ENCODE measurements around the gene SLC8A1.
"Not testable (repeated sequence)": the region's sequence is repeated elsewhere in the genome, so short reads cannot be mapped to it uniquely, and the experiment has no call there.

SLC8A1 gene

GRCh38 chr2:40085786-40086185, 366.1 kb downstream of the SLC8A1 start:
- Histone ChIP-seq H3K79me2 (ENCODE audit: insufficient read depth, low read length) (no peaks in the 10 kb centered on the region), H3K4me1 (ENCODE audit: insufficient read depth, low read length, poor library complexity, severe bottlenecking) (no peaks in the 10 kb centered on the region), H3K4me2 (ENCODE audit: low read depth, low read length, poor library complexity, severe bottlenecking) (no peak overlapping the region)

GRCh38 chr2:40073336-40073735, 378.6 kb downstream of the SLC8A1 start:
- H3K27me3 ChIP-seq (ENCODE audit: insufficient read depth, low read length, poor library complexity, severe bottlenecking); H4K20me1 ChIP-seq (ENCODE audit: insufficient read depth, low read length, poor library complexity, severe bottlenecking); H3K9ac ChIP-seq (ENCODE audit: low read depth, low read length, poor library complexity, severe bottlenecking); H3F3A ChIP-seq (ENCODE audit: low read depth); H3K4me3 ChIP-seq (ENCODE audit: low read length, poor library complexity, severe bottlenecking); H3K9me2 ChIP-seq (replicated peaks; ENCODE audit: low read depth, low read length); H3K4me1 ChIP-seq (ENCODE audit: insufficient read depth, low read length, poor library complexity, severe bottlenecking); H3K4me2 ChIP-seq (ENCODE audit: low read depth, low read length, poor library complexity, severe bottlenecking); H2AFZ ChIP-seq (ENCODE audit: low read length); H3K79me2 ChIP-seq (ENCODE audit: insufficient read depth, low read length); H3K9me3 ChIP-seq (ENCODE audit: insufficient read depth, low read depth, low read length); H3K36me3 ChIP-seq (ENCODE audit: insufficient read depth, low read length): not testable (repeated sequence)

More at GRCh38 chr2:40085786-40086185, 366.1 kb downstream of the SLC8A1 start:
- Histone ChIP-seq H3K27me3 (ENCODE audit: insufficient read depth, low read length, poor library complexity, severe bottlenecking) (no peaks in the 10 kb centered on the region), H3K4me3 (ENCODE audit: low read length, poor library complexity, severe bottlenecking) (no peak overlapping the region), H2AFZ (ENCODE audit: low read length) (no peak overlapping the region), H3K9me2 (replicated peaks; ENCODE audit: low read depth, low read length) (no peaks in the 10 kb centered on the region), H3F3A (ENCODE audit: low read depth) (no peaks in the 10 kb centered on the region), H3K9me3 (ENCODE audit: insufficient read depth, low read depth, low read length) (no peaks in the 10 kb centered on the region), H3K9ac (ENCODE audit: low read depth, low read length, poor library complexity, severe bottlenecking) (no peak overlapping the region), H3K36me3 (ENCODE audit: insufficient read depth, low read length) (no peaks in the 10 kb centered on the region), H4K20me1 (ENCODE audit: insufficient read depth, low read length, poor library complexity, severe bottlenecking) (no peaks in the 10 kb centered on the region)
- no peak for TF ChIP-seq EZH2phosphoT487 (IDR thresholded peaks at IDR 0.05; ENCODE audit: borderline replicate concordance)
- TF ChIP-seq CTCF (conservative IDR thresholded peaks at IDR 0.05; ENCODE audit: low read length) = no peak

GRCh38 chr2:40072442-40073232, 379.3 kb downstream of the SLC8A1 start:
- H3K4me3 ChIP-seq (ENCODE audit: low read length, poor library complexity, severe bottlenecking) = no peak overlapping the region
- H3F3A ChIP-seq (ENCODE audit: low read depth) = no peaks in the 10 kb centered on the region
- no peaks in the 10 kb centered on the region for H3K4me1 ChIP-seq (ENCODE audit: insufficient read depth, low read length, poor library complexity, severe bottlenecking)
- no peaks in the 10 kb centered on the region for H3K79me2 ChIP-seq (ENCODE audit: insufficient read depth, low read length)
- no peak overlapping the region for H2AFZ ChIP-seq (ENCODE audit: low read length)
- no peaks in the 10 kb centered on the region for H4K20me1 ChIP-seq (ENCODE audit: insufficient read depth, low read length, poor library complexity, severe bottlenecking)
- H3K36me3 ChIP-seq (ENCODE audit: insufficient read depth, low read length) = no peaks in the 10 kb centered on the region
- no peaks in the 10 kb centered on the region for H3K27me3 ChIP-seq (ENCODE audit: insufficient read depth, low read length, poor library complexity, severe bottlenecking)
- no peaks in the 10 kb centered on the region for H3K9me2 ChIP-seq (replicated peaks; ENCODE audit: low read depth, low read length)
- TF ChIP-seq EZH2phosphoT487 (IDR thresholded peaks at IDR 0.05; ENCODE audit: borderline replicate concordance) = no peak
- TF ChIP-seq CTCF (conservative IDR thresholded peaks at IDR 0.05; ENCODE audit: low read length) = no peak
- no peaks in the 10 kb centered on the region for H3K9me3 ChIP-seq (ENCODE audit: insufficient read depth, low read depth, low read length)
- H3K4me2 ChIP-seq (ENCODE audit: low read depth, low read length, poor library complexity, severe bottlenecking) = no peak overlapping the region
- no peak overlapping the region for H3K9ac ChIP-seq (ENCODE audit: low read depth, low read length, poor library complexity, severe bottlenecking)

GRCh38 chr2:40062381-40062780, 389.5 kb downstream of the SLC8A1 start:
- Histone ChIP-seq H3K9me2 (replicated peaks; ENCODE audit: low read depth, low read length) (no peaks in the 10 kb centered on the region), H3K9ac (ENCODE audit: low read depth, low read length, poor library complexity, severe bottlenecking) (no peak overlapping the region), H3K4me3 (ENCODE audit: low read length, poor library complexity, severe bottlenecking) (no peak overlapping the region), H3K9me3 (ENCODE audit: insufficient read depth, low read depth, low read length) (no peaks in the 10 kb centered on the region), H3K79me2 (ENCODE audit: insufficient read depth, low read length) (no peaks in the 10 kb centered on the region), H2AFZ (ENCODE audit: low read length) (no peak overlapping the region), H4K20me1 (ENCODE audit: insufficient read depth, low read length, poor library complexity, severe bottlenecking) (no peaks in the 10 kb centered on the region), H3K36me3 (ENCODE audit: insufficient read depth, low read length) (no peaks in the 10 kb centered on the region), H3K27me3 (ENCODE audit: insufficient read depth, low read length, poor library complexity, severe bottlenecking) (no peaks in the 10 kb centered on the region), H3F3A (ENCODE audit: low read depth) (no peaks in the 10 kb centered on the region), H3K4me2 (ENCODE audit: low read depth, low read length, poor library complexity, severe bottlenecking) (no peak overlapping the region), H3K4me1 (ENCODE audit: insufficient read depth, low read length, poor library complexity, severe bottlenecking) (no peaks in the 10 kb centered on the region)
- TF ChIP-seq EZH2phosphoT487 (IDR thresholded peaks at IDR 0.05; ENCODE audit: borderline replicate concordance) (no peak), CTCF (conservative IDR thresholded peaks at IDR 0.05; ENCODE audit: low read length) (no peak)
